ENCODE data around the gene CD302.

DNA sequence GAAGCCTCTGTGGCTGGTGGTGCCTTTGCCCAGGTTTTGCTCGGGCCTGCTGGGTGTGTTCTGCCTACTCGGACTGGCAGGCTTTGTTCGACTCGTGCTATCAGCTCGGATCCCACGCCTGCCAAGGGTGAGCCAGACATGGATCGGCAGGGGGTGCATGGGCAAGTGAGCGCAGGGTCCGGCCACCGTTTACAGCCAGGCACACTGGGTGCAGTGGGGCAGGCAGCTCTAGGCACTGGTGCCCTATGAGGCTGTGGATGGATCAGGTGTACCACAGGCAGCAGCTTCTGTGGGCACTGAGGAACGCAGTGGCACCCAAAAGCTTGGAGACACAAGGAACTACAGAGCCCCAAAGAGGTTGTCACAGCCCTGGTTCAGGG lies 60.1 kb downstream of the CD302 start:
- TF ChIP-seq, protein P1, sequence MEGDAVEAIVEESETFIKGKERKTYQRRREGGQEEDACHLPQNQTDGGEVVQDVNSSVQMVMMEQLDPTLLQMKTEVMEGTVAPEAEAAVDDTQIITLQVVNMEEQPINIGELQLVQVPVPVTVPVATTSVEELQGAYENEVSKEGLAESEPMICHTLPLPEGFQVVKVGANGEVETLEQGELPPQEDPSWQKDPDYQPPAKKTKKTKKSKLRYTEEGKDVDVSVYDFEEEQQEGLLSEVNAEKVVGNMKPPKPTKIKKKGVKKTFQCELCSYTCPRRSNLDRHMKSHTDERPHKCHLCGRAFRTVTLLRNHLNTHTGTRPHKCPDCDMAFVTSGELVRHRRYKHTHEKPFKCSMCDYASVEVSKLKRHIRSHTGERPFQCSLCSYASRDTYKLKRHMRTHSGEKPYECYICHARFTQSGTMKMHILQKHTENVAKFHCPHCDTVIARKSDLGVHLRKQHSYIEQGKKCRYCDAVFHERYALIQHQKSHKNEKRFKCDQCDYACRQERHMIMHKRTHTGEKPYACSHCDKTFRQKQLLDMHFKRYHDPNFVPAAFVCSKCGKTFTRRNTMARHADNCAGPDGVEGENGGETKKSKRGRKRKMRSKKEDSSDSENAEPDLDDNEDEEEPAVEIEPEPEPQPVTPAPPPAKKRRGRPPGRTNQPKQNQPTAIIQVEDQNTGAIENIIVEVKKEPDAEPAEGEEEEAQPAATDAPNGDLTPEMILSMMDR (IDR thresholded peaks at IDR 0.05) = no peak
- no peak for TF ChIP-seq POLR2AphosphoS5 (IDR thresholded peaks at IDR 0.05)

Data from transverse colon (tissue), 4 donors.